ENCODE data around the gene FAM76B.
"Not testable (repeated sequence)": the region's sequence is repeated elsewhere in the genome, so short reads cannot be mapped to it uniquely, and the experiment has no call there.

Gene FAM76B

GRCh38 chr11:95789506-95790122 lies at the start of gene FAM76B:
Gene FAM76B (minus strand): TSS chr11:95789782. CDS start chr11:95789478, 304 bp downstream.
- in situ Hi-C loops (cut with MboI; ENCODE audit: low sequenced_read_pairs) = no loop called here

GRCh38 chr11:95835768-95836488 lies 46.3 kb upstream of the FAM76B start:
- in situ Hi-C loops (cut with MboI; ENCODE audit: low sequenced_read_pairs) = loop anchor here (25.0 kb wide), 1 partner anchor 551 kb away; the partner anchor contains the start of genes CCDC82 and JRKL

GRCh38 chr11:95835351-95835750 lies 45.8 kb upstream of the FAM76B start:
- in situ Hi-C loops (cut with MboI; ENCODE audit: low sequenced_read_pairs) = loop anchor here (25.0 kb wide), 1 partner anchor 552 kb away; the partner anchor contains the start of genes CCDC82 and JRKL

GRCh38 chr11:95833378-95833777 lies 43.8 kb upstream of the FAM76B start:
- in situ Hi-C loops (cut with MboI; ENCODE audit: low sequenced_read_pairs) = loop anchor here (25.0 kb wide), 1 partner anchor 554 kb away; the partner anchor contains the start of genes CCDC82 and JRKL

- in situ Hi-C loops (cut with MboI; ENCODE audit: low sequenced_read_pairs) = loop anchor here (25.0 kb wide), 1 partner anchor 555 kb away; the partner anchor contains the start of genes CCDC82 and JRKL
Measured at GRCh38 chr11:95832763-95833162, 43.2 kb upstream of the FAM76B start.

GRCh38 chr11:95831198-95831883 lies 41.8 kb upstream of the FAM76B start:
- in situ Hi-C loops (cut with MboI; ENCODE audit: low sequenced_read_pairs) = loop anchor here (25.0 kb wide), 1 partner anchor 556 kb away; the partner anchor contains the start of genes CCDC82 and JRKL

- in situ Hi-C loops (cut with MboI; ENCODE audit: low sequenced_read_pairs) = loop anchor here (25.0 kb wide), 1 partner anchor 558 kb away; the partner anchor contains the start of genes CCDC82 and JRKL
Measured at GRCh38 chr11:95829580-95830259, 40.1 kb upstream of the FAM76B start.

- in situ Hi-C loops (cut with MboI; ENCODE audit: low sequenced_read_pairs) = loop anchor here (25.0 kb wide), 1 partner anchor 560 kb away; the partner anchor contains the start of genes CCDC82 and JRKL
Measured at GRCh38 chr11:95827696-95828095, 38.1 kb upstream of the FAM76B start.

GRCh38 chr11:95821640-95822039 lies 32.1 kb upstream of the FAM76B start:
- in situ Hi-C loops (cut with MboI; ENCODE audit: low sequenced_read_pairs) = no loop called here

- in situ Hi-C loops (cut with MboI; ENCODE audit: low sequenced_read_pairs) = no loop called here
Measured at GRCh38 chr11:95816037-95816436, 26.5 kb upstream of the FAM76B start.

- in situ Hi-C loops (cut with MboI; ENCODE audit: low sequenced_read_pairs) = not testable (repeated sequence)
Measured at GRCh38 chr11:95811052-95811451, 21.5 kb upstream of the FAM76B start.

- in situ Hi-C loops (cut with MboI; ENCODE audit: low sequenced_read_pairs) = not testable (repeated sequence)
Measured at GRCh38 chr11:95806464-95806863, 16.9 kb upstream of the FAM76B start.

- in situ Hi-C loops (cut with MboI; ENCODE audit: low sequenced_read_pairs) = no loop called here
Measured at GRCh38 chr11:95805869-95806268, 16.3 kb upstream of the FAM76B start.

- in situ Hi-C loops (cut with MboI; ENCODE audit: low sequenced_read_pairs) = no loop called here
Measured at GRCh38 chr11:95803973-95804372, 14.4 kb upstream of the FAM76B start.

- in situ Hi-C loops (cut with MboI; ENCODE audit: low sequenced_read_pairs) = no loop called here
Measured at GRCh38 chr11:95802806-95803205, 13.2 kb upstream of the FAM76B start.

GRCh38 chr11:95800438-95800837 lies 10.9 kb upstream of the FAM76B start:
- in situ Hi-C loops (cut with MboI; ENCODE audit: low sequenced_read_pairs) = no loop called here

- in situ Hi-C loops (cut with MboI; ENCODE audit: low sequenced_read_pairs) = no loop called here
Measured at GRCh38 chr11:95799546-95799945, 10.0 kb upstream of the FAM76B start.

- in situ Hi-C loops (cut with MboI; ENCODE audit: low sequenced_read_pairs) = no loop called here
Measured at GRCh38 chr11:95796501-95796900, 6.9 kb upstream of the FAM76B start.

- in situ Hi-C loops (cut with MboI; ENCODE audit: low sequenced_read_pairs) = no loop called here
Measured at GRCh38 chr11:95795627-95796295, 6.2 kb upstream of the FAM76B start.

GRCh38 chr11:95794086-95794485 lies 4.5 kb upstream of the FAM76B start:
- in situ Hi-C loops (cut with MboI; ENCODE audit: low sequenced_read_pairs) = no loop called here

Data from HL-60/S4 treated with retinoic acid at 250 ng/mL for 4 days and 3 days (cell line).